ENCODE results near the gene CILP.

The CILP gene

DNA sequence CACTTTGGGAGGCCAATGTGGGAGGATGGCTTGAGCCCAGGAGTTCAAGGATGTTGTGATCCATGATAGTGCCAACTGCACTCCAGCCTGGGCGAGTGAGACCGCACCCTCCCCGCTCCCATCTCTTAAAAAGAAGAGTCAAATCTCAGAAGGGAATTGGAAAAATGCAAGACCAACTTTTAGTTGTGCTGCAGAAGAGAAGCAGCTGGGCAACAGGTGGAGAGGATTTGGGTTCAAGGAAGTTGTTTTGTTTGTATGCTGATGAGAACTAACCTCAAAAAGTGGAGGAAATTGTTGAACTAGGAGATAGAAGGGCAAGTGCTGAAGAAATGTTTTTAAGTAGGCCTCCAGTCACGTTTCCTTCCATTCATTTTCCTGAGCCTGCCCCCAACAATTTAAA, 64.8 kb downstream of the CILP start:
- H3K27ac Mint-ChIP-seq = peak overlapping the region; percentile 0 to 41 (median 40)
- H3K36me3 Mint-ChIP-seq (ENCODE audit: low read depth) = peaks cover 26% of the 10 kb centered on the region
- no peak for TF ChIP-seq CTCF (IDR thresholded peaks at IDR 0.05; ENCODE audit: unreplicated experiment in 3 of 3)
- H3K4me3 Mint-ChIP-seq = no peak overlapping the region
- no peaks in the 10 kb centered on the region for H3K9me3 Mint-ChIP-seq
- H3K27me3 Mint-ChIP-seq (ENCODE audit: low read depth) = no peaks in the 10 kb centered on the region
- peaks cover 8% of the 10 kb centered on the region for H3K4me1 Mint-ChIP-seq

Measured in nephron (organoid).